ENCODE measurements around the gene ZNF185. TPM values are rescaled to one million over a fixed set of nuclear protein-coding genes. Genes with fewer than 3 reads are reported as not detected.

ZNF185 gene
- polyA plus RNA-seq, 3 donors = 39.1 to 82.9 (median 40.5) TPM

DNA sequence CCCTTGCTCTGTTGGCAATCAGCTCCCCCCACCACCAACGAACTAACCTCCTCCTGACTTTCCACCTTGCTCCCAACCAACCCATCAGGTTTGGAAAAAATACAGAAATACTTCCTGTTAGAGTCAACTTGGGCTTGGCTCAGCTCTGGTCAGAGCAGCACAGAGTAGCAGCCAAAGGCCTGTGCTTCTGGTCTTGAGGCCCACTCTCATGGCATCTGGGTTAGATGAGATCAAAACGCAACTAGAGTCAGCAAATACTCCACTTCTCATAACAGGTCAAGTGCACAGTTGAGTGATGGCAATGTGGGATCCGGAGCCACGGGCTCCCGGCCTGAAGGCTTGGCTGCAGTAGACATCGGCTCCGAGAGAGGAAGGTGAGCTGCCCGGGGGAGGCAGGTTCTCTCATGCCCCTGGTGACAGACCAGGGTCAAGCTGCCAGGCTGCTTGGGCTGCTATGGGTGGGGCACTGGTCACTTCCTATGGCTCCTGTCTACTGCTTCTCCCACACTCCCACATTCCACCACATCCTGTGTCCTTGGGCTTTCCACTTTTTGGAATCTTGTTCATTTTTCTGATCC, 34.8 kb downstream of the ZNF185 start:
- peaks cover 0 to 3% (median 0%) of the 10 kb centered on the region in 3 donors for H3K27me3 Mint-ChIP-seq (ENCODE audit: low read depth in 3 of 3)
- TF ChIP-seq, protein P1, sequence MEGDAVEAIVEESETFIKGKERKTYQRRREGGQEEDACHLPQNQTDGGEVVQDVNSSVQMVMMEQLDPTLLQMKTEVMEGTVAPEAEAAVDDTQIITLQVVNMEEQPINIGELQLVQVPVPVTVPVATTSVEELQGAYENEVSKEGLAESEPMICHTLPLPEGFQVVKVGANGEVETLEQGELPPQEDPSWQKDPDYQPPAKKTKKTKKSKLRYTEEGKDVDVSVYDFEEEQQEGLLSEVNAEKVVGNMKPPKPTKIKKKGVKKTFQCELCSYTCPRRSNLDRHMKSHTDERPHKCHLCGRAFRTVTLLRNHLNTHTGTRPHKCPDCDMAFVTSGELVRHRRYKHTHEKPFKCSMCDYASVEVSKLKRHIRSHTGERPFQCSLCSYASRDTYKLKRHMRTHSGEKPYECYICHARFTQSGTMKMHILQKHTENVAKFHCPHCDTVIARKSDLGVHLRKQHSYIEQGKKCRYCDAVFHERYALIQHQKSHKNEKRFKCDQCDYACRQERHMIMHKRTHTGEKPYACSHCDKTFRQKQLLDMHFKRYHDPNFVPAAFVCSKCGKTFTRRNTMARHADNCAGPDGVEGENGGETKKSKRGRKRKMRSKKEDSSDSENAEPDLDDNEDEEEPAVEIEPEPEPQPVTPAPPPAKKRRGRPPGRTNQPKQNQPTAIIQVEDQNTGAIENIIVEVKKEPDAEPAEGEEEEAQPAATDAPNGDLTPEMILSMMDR (IDR thresholded peaks at IDR 0.05) = no peak

DNA sequence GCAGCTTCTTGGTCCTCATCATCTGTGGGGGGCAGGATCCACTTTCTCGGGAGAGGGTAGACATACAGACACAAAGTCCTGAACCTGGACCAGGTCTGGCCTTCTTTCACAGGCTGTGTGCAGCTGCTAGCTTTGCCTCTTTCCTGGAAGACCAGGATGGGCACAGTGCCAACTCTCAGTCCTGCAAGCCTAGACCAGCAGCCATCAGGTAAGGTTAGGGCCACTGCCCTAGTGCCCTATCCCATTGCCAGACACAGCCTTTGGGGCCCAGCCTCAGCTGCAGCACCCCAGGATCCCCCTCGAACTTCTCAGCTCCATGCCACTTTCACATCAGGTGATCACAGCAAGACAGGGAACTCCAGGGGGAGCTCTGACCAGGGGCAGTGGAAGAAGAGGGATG, 38.4 kb downstream of the ZNF185 start:
- Histone ChIP-seq H3K79me2 (ENCODE audit: insufficient read depth, low read length) (no peaks in the 10 kb centered on the region), H4K20me1 (ENCODE audit: insufficient read depth, low read length) (no peaks in the 10 kb centered on the region), H3K9me3 (replicated peaks in 1 of 2; ENCODE audit: control insufficient read depth in 1 of 2, insufficient read depth in 1 of 2, low read length in 2 of 2) (no peaks in the 10 kb centered on the region), H3K4me1 (ENCODE audit: control insufficient read depth in 1 of 2, insufficient read depth in 2 of 2, low read length in 2 of 2) (peaks cover 3 to 5% of the 10 kb centered on the region in 2 donors), H3K27me3 (ENCODE audit: control insufficient read depth in 2 of 2, insufficient read depth in 2 of 2, low read length in 2 of 2) (no peaks in the 10 kb centered on the region), H3K4me2 (replicated peaks; ENCODE audit: extremely low read depth, low read length, poor library complexity, severe bottlenecking) (no peak overlapping the region), H3K4me3 (replicated peaks in 1 of 3; ENCODE audit: low read depth in 2 of 3, low read length in 3 of 3) (no peak overlapping the region), H3K27ac (ENCODE audit: low read depth in 1 of 2, low read length in 2 of 2) (no peak overlapping the region), H3K9ac (ENCODE audit: insufficient read depth, low read length, poor library complexity, severe bottlenecking) (no peak overlapping the region), H3K36me3 (replicated peaks in 1 of 2; ENCODE audit: control insufficient read depth in 1 of 2, insufficient read depth in 2 of 2, low read length in 2 of 2) (peaks cover 26 to 74% of the 10 kb centered on the region in 2 donors), H2AFZ (ENCODE audit: insufficient read depth, low read depth, low read length, poor library complexity, severe bottlenecking) (no peak overlapping the region)
- no peak overlapping the region for H3K4me3 Mint-ChIP-seq
- H3K27me3 Mint-ChIP-seq (ENCODE audit: low read depth in 3 of 3) = peaks cover 0 to 2% (median 0%) of the 10 kb centered on the region in 3 donors
- no peak for DNase-seq
- no peak overlapping the region for H3K27ac Mint-ChIP-seq
- H3K36me3 Mint-ChIP-seq = peaks cover 30 to 45% of the 10 kb centered on the region in 2 donors
- 100% methylated on average over 1 of the region's 2 CpGs for WGBS (ENCODE audit: insufficient coverage)
- intact Hi-C loops (cut with micrococcal nuclease) = no loop called here
- TF ChIP-seq, protein P1 (IDR thresholded peaks at IDR 0.05) = no peak
- peaks cover 6% of the 10 kb centered on the region for H3K4me1 Mint-ChIP-seq
- H3K9me3 Mint-ChIP-seq = no peaks in the 10 kb centered on the region

More for the DNA sequence above, 34.8 kb downstream of the ZNF185 start:
- H3K27ac Mint-ChIP-seq = peak overlapping the region in 3 of 7 donors; percentile 41 to 71 (median 70)
- H3K4me3 Mint-ChIP-seq = no peak overlapping the region
- no peaks in the 10 kb centered on the region for H3K4me1 ChIP-seq (ENCODE audit: control insufficient read depth in 1 of 2, insufficient read depth in 2 of 2, low read length in 2 of 2)
- H2AFZ ChIP-seq (ENCODE audit: insufficient read depth, low read depth, low read length, poor library complexity, severe bottlenecking) = no peak overlapping the region
- DNase-seq = no peak
- H3K9ac ChIP-seq (ENCODE audit: insufficient read depth, low read length, poor library complexity, severe bottlenecking) = no peak overlapping the region
- no peaks in the 10 kb centered on the region for H4K20me1 ChIP-seq (ENCODE audit: insufficient read depth, low read length)
- no peak overlapping the region for H3K27ac ChIP-seq (ENCODE audit: low read depth in 1 of 2, low read length in 2 of 2)
- intact Hi-C loops (cut with micrococcal nuclease) = no loop called here
- H3K9me3 ChIP-seq (replicated peaks in 1 of 2; ENCODE audit: control insufficient read depth in 1 of 2, insufficient read depth in 1 of 2, low read length in 2 of 2) = no peaks in the 10 kb centered on the region
- WGBS (ENCODE audit: insufficient coverage) = no CpG with 5 or more reads among the region's 8 CpGs
- peaks cover 21 to 44% of the 10 kb centered on the region in 2 donors for H3K36me3 Mint-ChIP-seq
- no peak overlapping the region for H3K4me3 ChIP-seq (replicated peaks in 1 of 3; ENCODE audit: low read depth in 2 of 3, low read length in 3 of 3)
- no peaks in the 10 kb centered on the region for H3K27me3 ChIP-seq (ENCODE audit: control insufficient read depth in 2 of 2, insufficient read depth in 2 of 2, low read length in 2 of 2)
- H3K36me3 ChIP-seq (replicated peaks in 1 of 2; ENCODE audit: control insufficient read depth in 1 of 2, insufficient read depth in 2 of 2, low read length in 2 of 2) = peaks cover 26 to 66% of the 10 kb centered on the region in 2 donors
- no peaks in the 10 kb centered on the region for H3K79me2 ChIP-seq (ENCODE audit: insufficient read depth, low read length)
- H3K4me1 Mint-ChIP-seq = no peaks in the 10 kb centered on the region
- H3K9me3 Mint-ChIP-seq = no peaks in the 10 kb centered on the region
- no peak overlapping the region for H3K4me2 ChIP-seq (replicated peaks; ENCODE audit: extremely low read depth, low read length, poor library complexity, severe bottlenecking)

All from CD14-positive monocyte (primary cell).